Lower leg skin (tissue), 3 donors: ENCODE measurements around the gene PKP2.

Experiments used
- POLR2A ChIP-seq, 2 donors: fragments of 450-650 bp; IDR thresholded peaks; one replicate each; pipeline ENCODE4 v1.6.1; 2016 to 2017; ENCODE audit warnings: antibody characterized with exemption in 2 of 2, mild to moderate bottlenecking in 1 of 2, moderate library complexity in 1 of 2
- TF ChIP-seq, protein P1 (sequence below), 3 donors: fragments of 450-650 bp; IDR thresholded peaks; one replicate each; pipeline ENCODE4 v1.5.1; 2016; ENCODE audit warnings: antibody characterized with exemption in 3 of 3, mild to moderate bottlenecking in 3 of 3, moderate library complexity in 2 of 3

- no peak for TF ChIP-seq POLR2A (IDR thresholded peaks at IDR 0.05)
- TF ChIP-seq, protein P1, sequence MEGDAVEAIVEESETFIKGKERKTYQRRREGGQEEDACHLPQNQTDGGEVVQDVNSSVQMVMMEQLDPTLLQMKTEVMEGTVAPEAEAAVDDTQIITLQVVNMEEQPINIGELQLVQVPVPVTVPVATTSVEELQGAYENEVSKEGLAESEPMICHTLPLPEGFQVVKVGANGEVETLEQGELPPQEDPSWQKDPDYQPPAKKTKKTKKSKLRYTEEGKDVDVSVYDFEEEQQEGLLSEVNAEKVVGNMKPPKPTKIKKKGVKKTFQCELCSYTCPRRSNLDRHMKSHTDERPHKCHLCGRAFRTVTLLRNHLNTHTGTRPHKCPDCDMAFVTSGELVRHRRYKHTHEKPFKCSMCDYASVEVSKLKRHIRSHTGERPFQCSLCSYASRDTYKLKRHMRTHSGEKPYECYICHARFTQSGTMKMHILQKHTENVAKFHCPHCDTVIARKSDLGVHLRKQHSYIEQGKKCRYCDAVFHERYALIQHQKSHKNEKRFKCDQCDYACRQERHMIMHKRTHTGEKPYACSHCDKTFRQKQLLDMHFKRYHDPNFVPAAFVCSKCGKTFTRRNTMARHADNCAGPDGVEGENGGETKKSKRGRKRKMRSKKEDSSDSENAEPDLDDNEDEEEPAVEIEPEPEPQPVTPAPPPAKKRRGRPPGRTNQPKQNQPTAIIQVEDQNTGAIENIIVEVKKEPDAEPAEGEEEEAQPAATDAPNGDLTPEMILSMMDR (IDR thresholded peaks at IDR 0.05): no peak
These were observed 68.5 kb downstream of the PKP2 start for GRCh38 chr12:32828120-32828519.
